DOHH2 (cell line): Measurements from ENCODE around the gene FLT3.

Experiments used
- H3F3A ChIP-seq: fragments of 200-600 bp; sonication (generic), shearing (Covaris generic); 2 replicates; pipeline ENCODE4 v1.6.0; 2016; ENCODE audit warnings: antibody characterized with exemption, mild to moderate bottlenecking; ENCODE audit not compliant: control insufficient read depth, insufficient read depth
- H3K27ac ChIP-seq: fragments of 200-600 bp; sonication (generic); 2 replicates; pipeline ENCODE4 v1.5.1; 2014; ENCODE audit warnings: low read depth, mild to moderate bottlenecking, low read length, moderate library complexity
- H3K27me3 ChIP-seq: fragments of 200-600 bp; sonication (generic); 2 replicates; pipeline ENCODE4 v1.6.1; 2014; ENCODE audit warnings: mild to moderate bottlenecking, low read length, mixed read lengths; ENCODE audit not compliant: control insufficient read depth
- H3K36me3 ChIP-seq: fragments of 200-600 bp; sonication (generic); 2 replicates; pipeline ENCODE4 v1.6.1; 2014; ENCODE audit warnings: mild to moderate bottlenecking, low read length, moderate library complexity, mixed read lengths; ENCODE audit not compliant: control insufficient read depth
- H3K4me1 ChIP-seq: fragments of 200-600 bp; sonication (generic); 2 replicates; pipeline ENCODE4 v1.6.1; 2014; ENCODE audit warnings: mild to moderate bottlenecking, low read length, mixed read lengths; ENCODE audit not compliant: control insufficient read depth
- H3K4me2 ChIP-seq: fragments of 200-600 bp; sonication (generic); 2 replicates; pipeline ENCODE4 v1.6.0; 2014; ENCODE audit warnings: mild to moderate bottlenecking, low read length, moderate library complexity
- H3K4me3 ChIP-seq: fragments of 200-600 bp; sonication (generic); 2 replicates; pipeline ENCODE4 v1.5.1; 2014; ENCODE audit warnings: mild to moderate bottlenecking, low read length, mixed read lengths
- H3K79me2 ChIP-seq: fragments of 200-600 bp; sonication (generic); 2 replicates; pipeline ENCODE4 v1.6.1; 2014; ENCODE audit warnings: mild to moderate bottlenecking, low read length, mixed read lengths; ENCODE audit not compliant: control insufficient read depth
- H3K9me2 ChIP-seq: fragments of 200-600 bp; sonication (generic); replicated peaks from 2 replicates; pipeline ENCODE4 v1.6.1; 2014; ENCODE audit warnings: mild to moderate bottlenecking, low read length, mixed read lengths; ENCODE audit not compliant: control insufficient read depth
- H3K9me3 ChIP-seq: fragments of 200-600 bp; sonication (generic); 2 replicates; pipeline ENCODE4 v1.6.1; 2014; ENCODE audit warnings: antibody characterized with exemption, low read length, mixed read lengths; ENCODE audit not compliant: control insufficient read depth, insufficient read depth
- H4K20me1 ChIP-seq: fragments of 200-600 bp; sonication (generic); 2 replicates; pipeline ENCODE4 v1.6.0; 2014; ENCODE audit warnings: low read depth, mild to moderate bottlenecking, antibody characterized with exemption, low read length, moderate library complexity; ENCODE audit not compliant: control insufficient read depth, insufficient read depth
- CTCF ChIP-seq: fragments of 200-600 bp; sonication (generic); IDR thresholded peaks from one replicate; pipeline ENCODE4 v1.5.1; 2014; ENCODE audit warnings: antibody characterized with exemption, mild to moderate bottlenecking, low read depth, low read length; ENCODE audit not compliant: poor library complexity, severe bottlenecking
- EZH2phosphoT487 ChIP-seq: fragments of 200-600 bp; sonication (generic); IDR thresholded peaks from 2 replicates; pipeline ENCODE4 v1.6.1; 2017; ENCODE audit warnings: borderline replicate concordance, mild to moderate bottlenecking, antibody characterized with exemption, low read length, moderate library complexity, mixed read lengths

FLT3 gene

DNA sequence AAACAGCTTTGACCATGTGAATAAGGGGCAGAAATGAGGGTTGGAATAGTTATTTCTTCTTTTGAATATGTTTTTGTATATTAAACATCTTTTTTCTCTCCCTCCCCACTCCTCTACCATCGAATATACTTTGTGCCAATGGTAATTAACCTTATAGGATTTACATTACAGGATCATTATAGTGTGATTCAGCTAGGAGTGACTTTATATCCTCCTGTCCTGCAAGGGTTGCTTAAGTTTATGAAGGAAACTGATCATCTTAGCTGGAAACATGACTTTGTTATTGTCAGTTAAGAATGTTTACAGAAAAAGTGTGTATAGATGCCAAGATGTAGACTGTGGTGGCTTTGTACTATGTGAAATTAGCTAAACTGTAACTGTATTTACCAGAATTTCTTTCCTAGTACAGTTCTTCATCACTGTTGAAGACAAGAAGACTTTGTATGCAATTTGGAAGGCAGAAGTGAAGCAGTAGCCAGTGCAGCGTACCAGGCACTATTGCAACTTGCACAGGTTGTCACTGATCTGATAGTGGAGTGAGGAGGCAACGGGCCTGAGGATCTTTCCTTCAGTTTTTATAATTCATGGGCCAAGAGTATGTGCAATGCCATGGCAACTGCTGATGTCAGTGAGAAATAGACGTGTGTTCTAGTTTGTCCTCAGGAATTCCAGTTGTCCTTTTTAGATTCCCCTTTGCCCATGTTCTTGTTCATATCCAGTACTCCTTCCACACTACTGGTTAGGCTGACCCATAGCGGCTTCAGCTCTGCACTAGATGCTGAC lies 29.7 kb upstream of the FLT3 start:
- no peak for TF ChIP-seq EZH2phosphoT487
- no peak for TF ChIP-seq CTCF
- Histone ChIP-seq H4K20me1 (no peaks in the 10 kb centered on the region), H3K36me3 (no peaks in the 10 kb centered on the region), H3K9me3 (no peaks in the 10 kb centered on the region), H3K9me2 (no peaks in the 10 kb centered on the region), H3K27ac (no peak overlapping the region), H3F3A (no peaks in the 10 kb centered on the region; the same call in 1 of the 2 replicates), H3K4me2 (no peak overlapping the region), H3K4me1 (no peaks in the 10 kb centered on the region), H3K79me2 (no peaks in the 10 kb centered on the region), H3K4me3 (no peak overlapping the region), H3K27me3 (no peaks in the 10 kb centered on the region)

DNA sequence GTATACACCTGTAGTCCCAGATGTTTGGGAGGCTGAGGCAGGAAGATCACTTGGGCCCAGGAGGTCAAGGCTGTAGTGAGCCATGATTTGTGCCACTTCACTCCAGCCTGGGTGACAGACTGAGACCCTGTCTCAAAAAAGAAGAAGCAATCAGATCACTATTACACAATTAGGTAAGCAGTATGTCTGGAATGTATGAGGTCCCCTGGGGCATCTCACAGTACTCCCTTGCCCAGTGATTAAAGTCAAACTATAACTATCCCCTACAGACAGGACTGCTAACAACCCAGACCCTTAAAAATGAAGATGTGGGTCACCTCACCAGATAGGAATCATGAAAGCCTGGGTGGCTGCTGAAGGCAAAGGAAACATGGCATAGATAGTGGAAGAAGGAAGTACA lies 28.6 kb upstream of the FLT3 start:
- Histone ChIP-seq H3K4me1 (no peaks in the 10 kb centered on the region), H3K9me2 (no peaks in the 10 kb centered on the region), H4K20me1 (no peaks in the 10 kb centered on the region), H3K27me3 (no peaks in the 10 kb centered on the region), H3F3A (no peaks in the 10 kb centered on the region; the same call in 1 of the 2 replicates), H3K27ac (no peak overlapping the region), H3K36me3 (no peaks in the 10 kb centered on the region), H3K9me3 (no peaks in the 10 kb centered on the region), H3K4me3 (no peak overlapping the region), H3K79me2 (no peaks in the 10 kb centered on the region), H3K4me2 (no peak overlapping the region)
- no peak for TF ChIP-seq EZH2phosphoT487

DNA sequence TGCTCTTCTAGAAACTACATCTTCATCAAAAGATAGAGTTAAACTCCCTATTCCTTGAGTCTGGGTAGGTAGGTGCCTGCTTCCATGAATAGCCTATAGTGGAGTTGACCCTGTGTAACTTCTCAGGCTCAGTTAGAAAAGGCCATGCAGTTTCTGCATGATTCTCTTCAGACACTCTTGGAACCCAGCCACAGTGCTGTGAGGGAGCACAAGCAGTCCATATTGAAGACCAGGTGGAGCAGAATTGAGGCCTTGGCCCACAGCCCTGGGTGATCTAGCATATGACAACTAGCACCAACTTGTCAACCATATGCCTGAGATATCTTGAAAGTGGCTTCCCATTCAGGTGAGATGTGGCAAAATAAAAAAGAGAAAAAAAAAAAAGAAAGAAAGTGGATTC lies 27.7 kb upstream of the FLT3 start:
- no peaks in the 10 kb centered on the region for H3K79me2 ChIP-seq
- H3K4me2 ChIP-seq: no peak overlapping the region
- H3K9me2 ChIP-seq: no peaks in the 10 kb centered on the region
- no peak overlapping the region for H3K27ac ChIP-seq
- H3K9me3 ChIP-seq: no peaks in the 10 kb centered on the region
- H3K4me1 ChIP-seq: no peaks in the 10 kb centered on the region
- H3K27me3 ChIP-seq: no peaks in the 10 kb centered on the region
- no peaks in the 10 kb centered on the region for H4K20me1 ChIP-seq
- no peak for TF ChIP-seq CTCF
- no peak for TF ChIP-seq EZH2phosphoT487
- no peaks in the 10 kb centered on the region for H3K36me3 ChIP-seq
- H3F3A ChIP-seq: no peaks in the 10 kb centered on the region; the same call in 1 of the 2 replicates
- no peak overlapping the region for H3K4me3 ChIP-seq

GRCh38 chr13:28121224-28121623 lies 20.8 kb upstream of the FLT3 start:
- H3K4me1 ChIP-seq: no peaks in the 10 kb centered on the region
- no peaks in the 10 kb centered on the region for H3K79me2 ChIP-seq
- no peaks in the 10 kb centered on the region for H3K9me2 ChIP-seq
- no peaks in the 10 kb centered on the region for H3K9me3 ChIP-seq
- H3K27me3 ChIP-seq: no peaks in the 10 kb centered on the region
- no peak overlapping the region for H3K4me3 ChIP-seq
- H3K36me3 ChIP-seq: no peaks in the 10 kb centered on the region
- no peaks in the 10 kb centered on the region for H3F3A ChIP-seq
- no peaks in the 10 kb centered on the region for H4K20me1 ChIP-seq
- TF ChIP-seq CTCF: no peak
- no peak for TF ChIP-seq EZH2phosphoT487
- no peak overlapping the region for H3K4me2 ChIP-seq
- H3K27ac ChIP-seq: no peak overlapping the region
